ENCODE results near the gene PLLP. TPM values are rescaled to one million over a fixed set of nuclear protein-coding genes. Genes with fewer than 3 reads are reported as not detected.

PLLP gene
- total RNA-seq, 2 donors from 2014 or later, result 3.1 to 8.6 TPM

GRCh38 chr16:57307365-57307764 is 22.9 kb upstream of the PLLP start:
- H3K36me3 ChIP-seq, result no peaks in the 10 kb centered on the region
- H3K9me3 ChIP-seq, result no peaks in the 10 kb centered on the region
- H3K27ac ChIP-seq, result peak overlapping the region; percentile 95 to 98
- no peak for TF ChIP-seq CTCF (IDR thresholded peaks at IDR 0.05)
- no peak for ATAC-seq (ENCODE audit: insufficient number of reproducible peaks, low FRiP score, low read depth)
- H3K4me3 ChIP-seq, result no peak overlapping the region
- DNase-seq (ENCODE audit: low spot score), result no peak
- no peaks in the 10 kb centered on the region for H3K27me3 ChIP-seq (replicated peaks; ENCODE audit: insufficient read depth)
- H3K4me1 ChIP-seq (ENCODE audit: control insufficient read depth in 1 of 2, low read depth in 2 of 2), result peaks cover 17 to 48% of the 10 kb centered on the region in 2 donors

- DNase-seq (ENCODE audit: low spot score) (no peak), ATAC-seq (ENCODE audit: insufficient number of reproducible peaks, low FRiP score, low read depth) (no peak)
- no peaks in the 10 kb centered on the region for H3K27me3 ChIP-seq (replicated peaks; ENCODE audit: insufficient read depth)
- H3K4me3 ChIP-seq, result no peak overlapping the region
- H3K27ac ChIP-seq, result peak overlapping the region; percentile 95 to 98
- H3K36me3 ChIP-seq, result no peaks in the 10 kb centered on the region
- no peak for TF ChIP-seq CTCF (IDR thresholded peaks at IDR 0.05)
- H3K4me1 ChIP-seq (ENCODE audit: control insufficient read depth in 1 of 2, low read depth in 2 of 2), result peaks cover 17 to 48% of the 10 kb centered on the region in 2 donors
- H3K9me3 ChIP-seq, result no peaks in the 10 kb centered on the region
Measured at GRCh38 chr16:57306676-57307341, 22.3 kb upstream of the PLLP start.

- TF ChIP-seq CTCF (IDR thresholded peaks at IDR 0.05), result no peak
- Histone ChIP-seq H3K27ac (peak overlapping the region; percentile 95 to 98), H3K27me3 (replicated peaks; ENCODE audit: insufficient read depth) (no peaks in the 10 kb centered on the region), H3K9me3 (no peaks in the 10 kb centered on the region), H3K4me3 (peak overlapping the region; percentile 29), H3K4me1 (ENCODE audit: control insufficient read depth in 1 of 2, low read depth in 2 of 2) (peaks cover 9 to 40% of the 10 kb centered on the region in 2 donors), H3K36me3 (no peaks in the 10 kb centered on the region)
- DNase-seq (ENCODE audit: low spot score) (no peak), ATAC-seq (ENCODE audit: insufficient number of reproducible peaks, low FRiP score, low read depth) (peak; percentile 65)
Measured at GRCh38 chr16:57305159-57305811, 20.8 kb upstream of the PLLP start.

GRCh38 chr16:57304169-57305061 is 19.9 kb upstream of the PLLP start:
- H3K27me3 ChIP-seq (replicated peaks; ENCODE audit: insufficient read depth), result no peaks in the 10 kb centered on the region
- peak; percentile 45 for DNase-seq (ENCODE audit: low spot score)
- H3K4me1 ChIP-seq (ENCODE audit: control insufficient read depth in 1 of 2, low read depth in 2 of 2), result peaks cover 7 to 37% of the 10 kb centered on the region in 2 donors
- H3K4me3 ChIP-seq, result peak overlapping the region; percentile 29
- ATAC-seq (ENCODE audit: insufficient number of reproducible peaks, low FRiP score, low read depth), result peak; percentile 38
- TF ChIP-seq CTCF (IDR thresholded peaks at IDR 0.05), result no peak
- H3K36me3 ChIP-seq, result no peaks in the 10 kb centered on the region
- H3K27ac ChIP-seq, result peak overlapping the region; percentile 95 to 98
- no peaks in the 10 kb centered on the region for H3K9me3 ChIP-seq

- Histone ChIP-seq H3K4me3 (no peak overlapping the region), H3K4me1 (ENCODE audit: control insufficient read depth in 1 of 2, low read depth in 2 of 2) (peaks cover 9 to 42% of the 10 kb centered on the region in 2 donors), H3K27me3 (replicated peaks; ENCODE audit: insufficient read depth) (no peaks in the 10 kb centered on the region), H3K9me3 (no peaks in the 10 kb centered on the region), H3K36me3 (no peaks in the 10 kb centered on the region), H3K27ac (peak overlapping the region; percentile 95 to 98)
- no peak for DNase-seq (ENCODE audit: low spot score)
- ATAC-seq (ENCODE audit: insufficient number of reproducible peaks, low FRiP score, low read depth), result no peak
- TF ChIP-seq CTCF (IDR thresholded peaks at IDR 0.05), result no peak
Measured at GRCh38 chr16:57303910-57304168, 19.4 kb upstream of the PLLP start.

Measured in thoracic aorta (tissue), 2 donors.